Measurements from ENCODE around the gene FBXW5. TPM values are rescaled to one million over a fixed set of nuclear protein-coding genes. Genes with fewer than 3 reads are reported as not detected.

Gene FBXW5
- total and polyA plus RNA-seq, 2 experiments from 2014 or later, result 27.0 to 111 TPM

- peak overlapping the region; percentile 84 for H3K4me2 ChIP-seq
- Mint-ChIP-seq H3K9me3 (no peaks in the 10 kb centered on the region), H3K4me3 (peak overlapping the region; percentile 75; the same call in 2 of the 3 replicates), H3K4me1 (peaks cover 8% of the 10 kb centered on the region), H3K27me3 (ENCODE audit: insufficient read depth, low read depth, poor library complexity) (peaks cover 7% of the 10 kb centered on the region), H3K27ac (no peak overlapping the region), H3K36me3 (ENCODE audit: low read depth) (peaks cover 20% of the 10 kb centered on the region; the same call in 2 of the 3 replicates)
- H3K27me3 ChIP-seq (ENCODE audit: insufficient read depth), result no peaks in the 10 kb centered on the region
- peaks cover 9% of the 10 kb centered on the region for H3K4me1 ChIP-seq (ENCODE audit: insufficient read depth)
- H3K4me3 ChIP-seq, result peak overlapping the region; percentile 88
- H3K36me3 ChIP-seq (ENCODE audit: insufficient read depth), result no peaks in the 10 kb centered on the region
- DNase-seq (ENCODE audit: low spot score) (no peak), ATAC-seq (peak; percentile 20)
- H2AFZ ChIP-seq, result no peak overlapping the region
- 0 out of 2 replicates have a peak, but pooled peaks cover 5% of the 10 kb centered on the region for H3K79me2 ChIP-seq (replicated peaks; ENCODE audit: insufficient read depth)
- no peak overlapping the region for H3K27ac ChIP-seq (ENCODE audit: low read depth)
- H3F3A ChIP-seq (replicated peaks; ENCODE audit: low read depth), result peaks cover under 1% of the 10 kb centered on the region; the same call in 1 of the 2 replicates
- H3K9me2 ChIP-seq (ENCODE audit: insufficient read depth), result no peaks in the 10 kb centered on the region
- 0 out of 2 replicates have a peak, but pooled peaks have one; percentile 44 for TF ChIP-seq CREB1 (CRISPR knock-in tag; IDR thresholded peaks at IDR 0.05; ENCODE audit: low read depth)
- no peak for TF ChIP-seq POLR2AphosphoS5 (IDR thresholded peaks at IDR 0.05; ENCODE audit: low read depth)
- H4K20me1 ChIP-seq (replicated peaks; ENCODE audit: insufficient read depth), result no peaks in the 10 kb centered on the region
These were observed 373 bp downstream of the FBXW5 start for GRCh38 chr9:136944212-136944518.

GRCh38 chr9:136943291-136944211, 987 bp downstream of the FBXW5 start:
- H3K36me3 ChIP-seq (ENCODE audit: insufficient read depth), result no peaks in the 10 kb centered on the region
- 0 out of 2 replicates have a peak, but pooled peaks cover 5% of the 10 kb centered on the region for H3K79me2 ChIP-seq (replicated peaks; ENCODE audit: insufficient read depth)
- H3K27ac ChIP-seq (ENCODE audit: low read depth), result no peak overlapping the region
- no peaks in the 10 kb centered on the region for H3K27me3 ChIP-seq (ENCODE audit: insufficient read depth)
- no peaks in the 10 kb centered on the region for H3K9me2 ChIP-seq (ENCODE audit: insufficient read depth)
- H2AFZ ChIP-seq, result no peak overlapping the region
- Mint-ChIP-seq H3K27ac (no peak overlapping the region), H3K4me3 (peak overlapping the region; percentile 75), H3K9me3 (no peaks in the 10 kb centered on the region), H3K4me1 (peaks cover 9% of the 10 kb centered on the region), H3K27me3 (ENCODE audit: insufficient read depth, low read depth, poor library complexity) (peaks cover 9% of the 10 kb centered on the region), H3K36me3 (ENCODE audit: low read depth) (peaks cover 24% of the 10 kb centered on the region)
- ATAC-seq (peak; percentile 16), DNase-seq (ENCODE audit: low spot score) (peak; percentile 67)
- H3K4me2 ChIP-seq, result peak overlapping the region; percentile 84
- peaks cover 3% of the 10 kb centered on the region; the same call in 1 of the 2 replicates for H3F3A ChIP-seq (replicated peaks; ENCODE audit: low read depth)
- H4K20me1 ChIP-seq (replicated peaks; ENCODE audit: insufficient read depth), result no peaks in the 10 kb centered on the region; the same call in 1 of the 2 replicates
- H3K4me1 ChIP-seq (ENCODE audit: insufficient read depth), result peaks cover 8% of the 10 kb centered on the region
- H3K4me3 ChIP-seq, result peak overlapping the region; percentile 88
- TF ChIP-seq EZH2phosphoT487 (IDR thresholded peaks at IDR 0.05; ENCODE audit: unreplicated experiment) (no peak), POLR2AphosphoS5 (IDR thresholded peaks at IDR 0.05; ENCODE audit: low read depth) (no peak; the same call in 1 of the 2 replicates), NANOG (IDR thresholded peaks at IDR 0.05; ENCODE audit: borderline replicate concordance) (no peak), CREB1 (CRISPR knock-in tag; IDR thresholded peaks at IDR 0.05; ENCODE audit: low read depth) (no peak), REST (IDR thresholded peaks at IDR 0.05; ENCODE audit: unreplicated experiment) (no peak), EZH2 (IDR thresholded peaks at IDR 0.05; ENCODE audit: low read depth, unreplicated experiment) (no peak), ZNF462 (CRISPR knock-in tag; IDR thresholded peaks at IDR 0.05) (no peak)
